Neural progenitor cell (in vitro differentiated cells): ENCODE measurements around the gene ERFL. TPM values are rescaled to one million over a fixed set of nuclear protein-coding genes. Genes with fewer than 3 reads are reported as not detected.
A peak's percentile ranks its signal among the peaks of the same experiment; 100 is the strongest.

Source experiments
- DNase-seq: peaks from one replicate; pipeline ENCODE4 v3.0.0-alpha.2; 2016; ENCODE audit warnings: low spot score
- H2AFZ ChIP-seq: fragments of 200-600 bp; sonication (generic); replicated peaks from 2 replicates; pipeline ENCODE4 v1.6.1; 2016; ENCODE audit warnings: antibody characterized with exemption
- H3F3A ChIP-seq: fragments of 200-600 bp; sonication (generic); 2 replicates; pipeline ENCODE4 v1.6.1; 2016; ENCODE audit warnings: antibody characterized with exemption, low read depth
- H3K27ac ChIP-seq: fragments of 200-600 bp; sonication (generic); 2 replicates; pipeline ENCODE4 v1.5.1; 2016; ENCODE audit warnings: mild to moderate bottlenecking
- H3K27me3 ChIP-seq: fragments of 200-600 bp; sonication (generic); 2 replicates; pipeline ENCODE4 v1.6.1; 2016; ENCODE audit warnings: mild to moderate bottlenecking, moderate library complexity
- H3K36me3 ChIP-seq: fragments of 200-600 bp; sonication (generic); 2 replicates; pipeline ENCODE4 v1.5.1; 2016
- H3K4me1 ChIP-seq: fragments of 200-600 bp; sonication (generic); 2 replicates; pipeline ENCODE4 v1.6.1; 2016; ENCODE audit warnings: mixed run types
- H3K4me2 ChIP-seq: fragments of 200-600 bp; sonication (generic); 2 replicates; pipeline ENCODE4 v1.6.1; 2016
- H3K4me3 ChIP-seq: fragments of 200-600 bp; sonication (generic); 2 replicates; pipeline ENCODE4 v1.5.1; 2016
- H3K79me2 ChIP-seq: fragments of 200-600 bp; sonication (generic); 2 replicates; pipeline ENCODE4 v1.6.1; 2016; ENCODE audit warnings: low read depth
- H3K9ac ChIP-seq: fragments of 200-600 bp; sonication (generic); 2 replicates; pipeline ENCODE4 v1.6.1; 2016
- H3K9me3 ChIP-seq: fragments of 200-600 bp; sonication (generic); 2 replicates; pipeline ENCODE4 v1.5.1; 2016; ENCODE audit warnings: low read depth
- H4K20me1 ChIP-seq: fragments of 200-600 bp; sonication (generic); 2 replicates; pipeline ENCODE4 v1.6.1; 2016; ENCODE audit warnings: low read depth
- H3K27ac Mint-ChIP-seq: 3 replicates; pipeline ENCODE4 v1.8.0; 2021; ENCODE audit warnings: mixed read lengths
- H3K27me3 Mint-ChIP-seq: 2 replicates; pipeline ENCODE4 v1.8.0; 2022; ENCODE audit warnings: low read depth, mild to moderate bottlenecking, inconsistent platforms, moderate library complexity, mixed read lengths; ENCODE audit not compliant: insufficient read depth
- H3K36me3 Mint-ChIP-seq: 3 replicates; pipeline ENCODE4 v1.8.0; 2021; ENCODE audit warnings: mixed read lengths
- H3K4me1 Mint-ChIP-seq: 3 replicates; pipeline ENCODE4 v1.8.0; 2021; ENCODE audit warnings: mixed read lengths
- H3K4me3 Mint-ChIP-seq: 3 replicates; pipeline ENCODE4 v1.8.0; 2021; ENCODE audit warnings: mild to moderate bottlenecking, moderate library complexity, mixed read lengths
- H3K9me3 Mint-ChIP-seq: 3 replicates; pipeline ENCODE4 v1.8.0; 2020; ENCODE audit warnings: mixed read lengths
- EZH2 ChIP-seq: fragments of 200-600 bp; sonication (generic); IDR thresholded peaks from 2 replicates; pipeline ENCODE4 v1.6.1; 2017; ENCODE audit warnings: antibody characterized with exemption, mild to moderate bottlenecking, moderate library complexity
- EZH2phosphoT487 ChIP-seq: fragments of 200-600 bp; sonication (generic); IDR thresholded peaks from 2 replicates; pipeline ENCODE4 v1.6.1; 2017; ENCODE audit warnings: antibody characterized with exemption
- total RNA-seq: library from RNA; depleted of rRNA; stranded (reverse); fragments of >200 nt; gene quantifications from 2 replicates; pipeline ENCODE4 v1.2.3, GENCODE V29; 2015; ENCODE audit warnings: low replicate concordance
- TF ChIP-seq, protein P1 (sequence below): fragments of 200-600 bp; sonication (generic); IDR thresholded peaks from 2 replicates; pipeline ENCODE4 v1.5.1; 2017; ENCODE audit warnings: antibody characterized with exemption, mild to moderate bottlenecking

The ERFL gene
- total RNA-seq, 1 donor from 2014 or later = 0.65 TPM

GRCh38 chr19:41971363-41971762 is 43.1 kb upstream of the ERFL start:
- Histone ChIP-seq H3K4me3 (no peak overlapping the region), H3K9ac (no peak overlapping the region), H3F3A (no peaks in the 10 kb centered on the region), H3K4me2 (no peak overlapping the region), H2AFZ (no peak overlapping the region), H3K9me3 (no peaks in the 10 kb centered on the region), H3K79me2 (no peaks in the 10 kb centered on the region), H3K27me3 (no peaks in the 10 kb centered on the region), H3K4me1 (no peaks in the 10 kb centered on the region), H3K36me3 (no peaks in the 10 kb centered on the region), H4K20me1 (no peaks in the 10 kb centered on the region), H3K27ac (no peak overlapping the region)
- Mint-ChIP-seq H3K27ac (no peak overlapping the region), H3K4me1 (no peaks in the 10 kb centered on the region), H3K27me3 (peaks cover 12% of the 10 kb centered on the region), H3K36me3 (peaks cover 2% of the 10 kb centered on the region), H3K9me3 (no peaks in the 10 kb centered on the region), H3K4me3 (no peak overlapping the region)
- DNase-seq = no peak
- TF ChIP-seq EZH2 = no peak
- TF ChIP-seq, protein P1, sequence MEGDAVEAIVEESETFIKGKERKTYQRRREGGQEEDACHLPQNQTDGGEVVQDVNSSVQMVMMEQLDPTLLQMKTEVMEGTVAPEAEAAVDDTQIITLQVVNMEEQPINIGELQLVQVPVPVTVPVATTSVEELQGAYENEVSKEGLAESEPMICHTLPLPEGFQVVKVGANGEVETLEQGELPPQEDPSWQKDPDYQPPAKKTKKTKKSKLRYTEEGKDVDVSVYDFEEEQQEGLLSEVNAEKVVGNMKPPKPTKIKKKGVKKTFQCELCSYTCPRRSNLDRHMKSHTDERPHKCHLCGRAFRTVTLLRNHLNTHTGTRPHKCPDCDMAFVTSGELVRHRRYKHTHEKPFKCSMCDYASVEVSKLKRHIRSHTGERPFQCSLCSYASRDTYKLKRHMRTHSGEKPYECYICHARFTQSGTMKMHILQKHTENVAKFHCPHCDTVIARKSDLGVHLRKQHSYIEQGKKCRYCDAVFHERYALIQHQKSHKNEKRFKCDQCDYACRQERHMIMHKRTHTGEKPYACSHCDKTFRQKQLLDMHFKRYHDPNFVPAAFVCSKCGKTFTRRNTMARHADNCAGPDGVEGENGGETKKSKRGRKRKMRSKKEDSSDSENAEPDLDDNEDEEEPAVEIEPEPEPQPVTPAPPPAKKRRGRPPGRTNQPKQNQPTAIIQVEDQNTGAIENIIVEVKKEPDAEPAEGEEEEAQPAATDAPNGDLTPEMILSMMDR = no peak
- no peak for TF ChIP-seq EZH2phosphoT487

DNA sequence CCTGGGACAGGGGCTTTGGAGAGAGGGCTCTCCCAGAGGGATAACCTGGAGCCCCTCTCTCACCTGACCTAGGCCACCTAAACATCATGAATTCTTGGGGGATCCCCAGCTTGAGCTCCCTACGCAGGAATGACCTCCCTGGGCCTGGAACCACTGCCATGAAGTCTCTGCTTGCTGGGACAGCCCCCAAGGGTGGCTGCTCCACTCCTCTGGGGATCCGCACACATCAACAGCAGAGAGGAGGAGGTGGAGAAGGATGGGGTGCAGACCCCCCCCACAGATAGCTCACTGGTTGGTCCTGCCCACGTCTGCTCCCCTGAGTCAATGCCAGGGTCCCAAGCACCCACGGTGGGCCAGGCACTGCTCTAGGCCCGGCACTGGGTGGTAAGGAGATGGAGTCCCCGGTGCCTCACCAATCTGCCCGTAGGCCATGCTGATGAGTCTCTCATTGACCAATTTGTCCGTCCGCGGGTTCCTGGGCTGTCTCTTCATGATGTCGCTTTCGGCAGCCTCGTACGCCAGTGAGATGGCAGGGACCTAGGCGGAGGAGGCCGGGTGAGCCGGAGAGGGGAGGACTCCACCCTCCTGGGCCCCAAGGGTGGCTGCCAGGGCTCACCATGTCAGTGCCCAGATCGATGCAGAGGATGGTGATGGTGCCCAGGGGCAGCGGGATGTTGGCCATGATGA is 41.7 kb upstream of the ERFL start:
- Mint-ChIP-seq H3K4me3 (peak overlapping the region; percentile 62), H3K4me1 (peaks cover 2% of the 10 kb centered on the region), H3K36me3 (peaks cover 2% of the 10 kb centered on the region), H3K27me3 (peaks cover 7% of the 10 kb centered on the region), H3K27ac (no peak overlapping the region), H3K9me3 (no peaks in the 10 kb centered on the region)
- H3K4me1 ChIP-seq = no peaks in the 10 kb centered on the region
- H3F3A ChIP-seq = no peaks in the 10 kb centered on the region
- TF ChIP-seq, protein P1 = no peak
- no peak for TF ChIP-seq EZH2phosphoT487
- TF ChIP-seq EZH2 = no peak
- no peak overlapping the region for H3K9ac ChIP-seq
- DNase-seq = no peak
- no peaks in the 10 kb centered on the region for H3K36me3 ChIP-seq
- no peaks in the 10 kb centered on the region for H3K79me2 ChIP-seq
- no peak overlapping the region for H3K4me2 ChIP-seq
- H3K27ac ChIP-seq = no peak overlapping the region
- no peaks in the 10 kb centered on the region for H4K20me1 ChIP-seq
- H3K27me3 ChIP-seq = no peaks in the 10 kb centered on the region
- H3K9me3 ChIP-seq = no peaks in the 10 kb centered on the region
- H3K4me3 ChIP-seq = no peak overlapping the region
- H2AFZ ChIP-seq = no peak overlapping the region

DNA sequence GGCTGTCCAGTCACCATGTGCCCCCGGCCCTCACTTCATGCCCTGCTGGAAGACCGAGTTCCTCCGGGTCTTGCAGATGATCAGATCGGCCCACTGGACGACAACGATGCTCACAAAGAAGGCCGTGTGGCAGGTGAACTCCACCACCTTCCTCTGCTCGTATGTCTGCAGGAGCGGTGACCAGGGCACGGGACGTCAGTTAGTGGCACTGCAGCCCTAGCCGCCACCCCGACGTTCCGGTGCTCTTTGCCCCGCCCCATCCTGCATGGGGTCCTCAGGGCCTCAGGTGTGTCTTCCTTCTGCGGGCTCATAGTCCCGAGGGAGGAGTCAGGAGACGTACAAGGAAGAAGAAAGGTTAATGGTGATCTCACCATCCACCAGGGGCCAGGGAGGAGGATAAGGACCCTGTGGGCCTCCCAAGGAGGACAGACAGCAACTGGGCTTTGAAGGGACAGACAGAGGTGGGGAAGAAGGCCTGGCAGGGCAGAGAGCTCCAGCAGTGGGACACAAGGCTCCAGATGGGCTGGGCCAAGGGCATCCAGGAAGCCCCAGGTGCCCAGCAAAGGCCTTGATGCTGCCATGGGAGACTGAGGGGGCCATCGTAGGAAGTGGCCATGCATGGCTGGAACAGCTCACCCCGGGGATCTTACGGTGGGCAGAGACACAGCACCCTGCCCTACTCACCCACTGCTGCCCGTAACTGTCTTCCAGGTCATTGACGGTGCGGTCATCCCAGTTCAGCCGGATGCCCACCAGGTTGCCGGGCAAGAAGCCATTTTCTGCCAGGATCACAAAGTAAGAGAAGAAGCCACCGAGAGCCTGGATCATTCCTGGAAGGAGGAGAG is 40.7 kb upstream of the ERFL start:
- Histone ChIP-seq H3F3A (no peaks in the 10 kb centered on the region), H3K27me3 (no peaks in the 10 kb centered on the region), H2AFZ (no peak overlapping the region), H3K4me1 (no peaks in the 10 kb centered on the region), H3K36me3 (no peaks in the 10 kb centered on the region), H3K9me3 (no peaks in the 10 kb centered on the region), H3K4me3 (no peak overlapping the region), H3K9ac (no peak overlapping the region), H3K4me2 (no peak overlapping the region), H3K79me2 (no peaks in the 10 kb centered on the region), H4K20me1 (no peaks in the 10 kb centered on the region), H3K27ac (no peak overlapping the region)
- no peak for DNase-seq
- TF ChIP-seq EZH2phosphoT487 = no peak
- TF ChIP-seq, protein P1 = no peak
- TF ChIP-seq EZH2 = no peak
- Mint-ChIP-seq H3K36me3 (peaks cover 2% of the 10 kb centered on the region), H3K4me1 (peaks cover 2% of the 10 kb centered on the region), H3K27me3 (peaks cover 7% of the 10 kb centered on the region), H3K9me3 (no peaks in the 10 kb centered on the region), H3K27ac (no peak overlapping the region), H3K4me3 (no peak overlapping the region)
